WTC11 (cell line): ENCODE results near the gene TMEM236. TPM values are rescaled to one million over a fixed set of nuclear protein-coding genes. Genes with fewer than 3 reads are reported as not detected.

Experiments used
- ATAC-seq: fragments of 200-7000 bp; cut with Tn5 transposase; 2 replicates; pipeline ENCODE4 v1.10.0; 2021; ENCODE audit warnings: mild to moderate bottlenecking, moderate library complexity
- CTCF ChIA-PET: fragments of 300-600 bp; sonication (Branson Sonifier 250); formaldehyde crosslinking; loops from one replicate; lab custom pipeline; 2021; ENCODE audit warnings: antibody characterized with exemption; lab: Charles Lee
- POLR2A ChIA-PET: fragments of 350-600 bp; sonication (Branson Sonifier 250); formaldehyde crosslinking; loops from one replicate; lab custom pipeline; 2021; ENCODE audit warnings: antibody characterized with exemption; lab: Charles Lee
- DNase-seq: peaks from one replicate; pipeline ENCODE4 v3.0.0; 2021; ENCODE audit warnings: low spot score
- H3K27ac Mint-ChIP-seq: 2 replicates; pipeline ENCODE4 v1.8.0; 2021; ENCODE audit warnings: mixed read lengths
- H3K27me3 Mint-ChIP-seq: 2 replicates; pipeline ENCODE4 v1.8.0; 2021; ENCODE audit warnings: low read depth, mild to moderate bottlenecking, moderate library complexity, mixed read lengths
- H3K36me3 Mint-ChIP-seq: 2 replicates; pipeline ENCODE4 v1.8.0; 2021; ENCODE audit warnings: mixed read lengths
- H3K4me1 Mint-ChIP-seq: 2 replicates; pipeline ENCODE4 v1.8.0; 2022; ENCODE audit warnings: mixed read lengths
- H3K4me3 Mint-ChIP-seq: 2 replicates; pipeline ENCODE4 v1.8.0; 2021; ENCODE audit warnings: mild to moderate bottlenecking, moderate library complexity, mixed read lengths
- H3K9me3 Mint-ChIP-seq: 2 replicates; pipeline ENCODE4 v1.8.0; 2021; ENCODE audit warnings: mixed read lengths
- ARID4B ChIP-seq: sonication (generic); formaldehyde crosslinking; IDR thresholded peaks from 2 replicates; pipeline ENCODE4 v1.8.0; 2023; ENCODE audit warnings: missing genetic modification reagents, mild to moderate bottlenecking, borderline replicate concordance
- CDX4 ChIP-seq: fragments of 250-450 bp; sonication (Bioruptor Pico); IDR thresholded peaks from 2 replicates; pipeline ENCODE4 v1.9.0; 2021; ENCODE audit warnings: moderate library complexity, mild to moderate bottlenecking, inconsistent platforms, borderline replicate concordance
- FOXJ3 ChIP-seq: sonication (generic); formaldehyde crosslinking; IDR thresholded peaks from 2 replicates; pipeline ENCODE4 v1.9.0; 2021; ENCODE audit warnings: missing genetic modification reagents, mild to moderate bottlenecking, borderline replicate concordance
- FOXK1 ChIP-seq: sonication (generic); formaldehyde crosslinking; IDR thresholded peaks from 2 replicates; pipeline ENCODE4 v1.8.0; 2022; ENCODE audit warnings: mild to moderate bottlenecking, moderate library complexity, missing genetic modification reagents
- NFYB ChIP-seq: sonication (generic); formaldehyde crosslinking; conservative IDR thresholded peaks from 2 replicates; pipeline ENCODE4 v1.8.0; 2022; ENCODE audit warnings: low read depth, missing genetic modification reagents
- NR1H2 ChIP-seq: sonication (generic); formaldehyde crosslinking; IDR thresholded peaks from 2 replicates; pipeline ENCODE4 v1.9.0; 2021; ENCODE audit warnings: mild to moderate bottlenecking, moderate library complexity, missing genetic modification reagents
- PREB ChIP-seq: sonication (generic); formaldehyde crosslinking; IDR thresholded peaks from 2 replicates; pipeline ENCODE4 v1.8.1; 2022; ENCODE audit warnings: mild to moderate bottlenecking, missing genetic modification reagents, moderate library complexity, borderline replicate concordance
- USF2 ChIP-seq: sonication (generic); formaldehyde crosslinking; IDR thresholded peaks from 2 replicates; pipeline ENCODE4 v1.8.1; 2023; ENCODE audit warnings: mild to moderate bottlenecking, missing genetic modification reagents, moderate library complexity
- ZBTB43 ChIP-seq: sonication (generic); formaldehyde crosslinking; IDR thresholded peaks from 2 replicates; pipeline ENCODE4 v1.8.1; 2023; ENCODE audit warnings: mild to moderate bottlenecking, missing genetic modification reagents
- ZNF138 ChIP-seq: sonication (generic); formaldehyde crosslinking; conservative IDR thresholded peaks from 2 replicates; pipeline ENCODE4 v1.8.1; 2022; ENCODE audit warnings: mild to moderate bottlenecking, moderate library complexity, missing genetic modification reagents
- ZNF317 ChIP-seq: sonication (generic); formaldehyde crosslinking; IDR thresholded peaks from 2 replicates; pipeline ENCODE4 v1.8.1; 2023; ENCODE audit warnings: low read depth, mild to moderate bottlenecking, moderate library complexity, missing genetic modification reagents, borderline replicate concordance
- ZNF396 ChIP-seq: fragments of 250-450 bp; sonication (Bioruptor Pico); IDR thresholded peaks from 2 replicates; pipeline ENCODE4 v1.8.0; 2021; ENCODE audit warnings: mild to moderate bottlenecking, moderate library complexity, borderline replicate concordance
- ZNF425 ChIP-seq: fragments of 250-450 bp; sonication (Bioruptor Pico); conservative IDR thresholded peaks from 2 replicates; pipeline ENCODE4 v1.9.0; 2021; ENCODE audit warnings: mild to moderate bottlenecking
- ZNF532 ChIP-seq: fragments of 250-450 bp; sonication (Bioruptor Pico); IDR thresholded peaks from 2 replicates; pipeline ENCODE4 v1.9.0; 2021; ENCODE audit warnings: mild to moderate bottlenecking, borderline replicate concordance
- total RNA-seq: library from RNA; stranded (reverse); gene quantifications from 3 replicates; pipeline ENCODE4 v1.2.3, GENCODE V29; 2021

TMEM236 gene
- total RNA-seq, 1 experiment from 2014 or later = 0.04 TPM

- TF ChIP-seq ZNF532 (no peak), FOXK1 (CRISPR knock-in tag) (no peak)
Observed at GRCh38 chr10:17808971-17809841, 57.2 kb downstream of the TMEM236 start, which contains the start of gene MRC1 (continued).

- ChIA-PET CTCF (interaction anchor here (1.2 kb wide), 1 partner anchor 10 kb away, joined by 5 read pairs; no protein-coding TSS in a partner anchor), POLR2A (no interaction called here)
- H3K4me3 Mint-ChIP-seq = no peak overlapping the region
- H3K9me3 Mint-ChIP-seq = no peaks in the 10 kb centered on the region
- ATAC-seq (no peak), DNase-seq (no peak)
- TF ChIP-seq ZNF425 (CRISPR knock-in tag) (no peak), ARID4B (no peak), FOXJ3 (CRISPR knock-in tag) (no peak), ZNF138 (CRISPR knock-in tag) (no peak), NFYB (CRISPR knock-in tag) (no peak)
- peaks cover 11% of the 10 kb centered on the region for H3K4me1 Mint-ChIP-seq
- H3K27ac Mint-ChIP-seq = no peak overlapping the region
- no peaks in the 10 kb centered on the region for H3K36me3 Mint-ChIP-seq
- H3K27me3 Mint-ChIP-seq = no peaks in the 10 kb centered on the region
Observed at GRCh38 chr10:17811146-17811865, 59.3 kb downstream of the TMEM236 start.

- CTCF ChIA-PET = interaction anchor here (1.4 kb wide), 1 partner anchor 11 kb away, joined by 4 read pairs; no protein-coding TSS in a partner anchor
- H3K4me1 Mint-ChIP-seq = no peaks in the 10 kb centered on the region; the same call in 1 of the 2 replicates
- TF ChIP-seq NR1H2 (CRISPR knock-in tag) = no peak
- TF ChIP-seq USF2 (CRISPR knock-in tag) = no peak
- TF ChIP-seq PREB = no peak
- no peak for TF ChIP-seq CDX4
- TF ChIP-seq ZNF317 (CRISPR knock-in tag) = no peak
- no peak for TF ChIP-seq ZNF396 (CRISPR knock-in tag)
- TF ChIP-seq ZBTB43 = no peak
- H3K9me3 Mint-ChIP-seq = no peaks in the 10 kb centered on the region
- H3K27ac Mint-ChIP-seq = no peak overlapping the region
- no peaks in the 10 kb centered on the region for H3K27me3 Mint-ChIP-seq
- no peak for ATAC-seq
- no peak for DNase-seq
- no peak overlapping the region for H3K4me3 Mint-ChIP-seq
- POLR2A ChIA-PET = no interaction called here
- H3K36me3 Mint-ChIP-seq = no peaks in the 10 kb centered on the region
Observed at GRCh38 chr10:17814973-17815372, 63.0 kb downstream of the TMEM236 start.
